ENCODE results near the gene NDUFB10.

NDUFB10 gene

GRCh38 chr16:1989209-1990100 lies 30.1 kb downstream of the NDUFB10 start, which contains the start of gene SYNGR3:
SYNGR3 (plus strand) TSS chr16:1989970; CDS start chr16:1990103, 133 bp downstream.
- no peak for DNase-seq

- DNase-seq = no peak
Observed at GRCh38 chr16:1990101-1990350, 30.7 kb downstream of the NDUFB10 start.

DNA sequence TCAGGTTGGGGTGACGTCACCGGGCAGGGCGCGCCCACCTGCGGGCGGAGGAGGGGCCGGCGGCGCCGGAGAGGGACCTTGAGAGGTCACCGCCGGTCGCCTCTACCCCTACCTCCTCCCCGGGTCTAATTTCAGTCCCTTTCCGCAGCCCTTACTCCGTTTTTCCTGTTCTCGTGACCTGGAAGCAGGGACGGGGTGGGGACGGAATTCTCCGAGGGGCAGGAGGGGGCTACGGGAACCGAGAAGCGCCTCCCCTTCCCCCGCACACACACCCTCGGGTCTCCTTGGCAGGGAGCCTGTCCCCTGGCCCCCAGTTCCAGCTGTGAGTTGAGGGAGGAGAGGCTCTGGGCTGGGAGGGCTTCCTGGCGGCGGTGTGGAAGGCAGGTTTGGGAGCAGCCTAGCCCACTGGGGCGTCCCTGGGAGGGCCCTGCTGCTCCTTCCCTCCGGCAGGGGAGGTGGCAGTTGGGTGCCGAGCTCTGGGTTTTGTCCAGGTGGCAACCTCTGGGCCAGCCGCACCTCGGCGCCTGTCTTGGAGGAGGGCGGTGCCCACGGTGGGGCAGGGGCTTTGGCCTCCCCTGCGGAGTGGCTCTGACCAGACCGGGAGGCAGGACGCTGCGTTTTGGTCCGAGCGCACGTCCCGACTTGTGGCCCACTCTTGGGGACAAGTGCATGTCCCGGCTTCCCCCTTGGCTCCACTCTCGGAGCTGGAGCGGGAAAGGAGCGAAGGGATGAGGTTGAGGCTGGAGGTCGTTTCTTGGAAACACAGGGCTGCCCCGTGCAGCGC lies 31.2 kb downstream of the NDUFB10 start:
- DNase-seq = no peak

- no peak for DNase-seq
Observed at GRCh38 chr16:1991135-1991551, 31.8 kb downstream of the NDUFB10 start.

DNA sequence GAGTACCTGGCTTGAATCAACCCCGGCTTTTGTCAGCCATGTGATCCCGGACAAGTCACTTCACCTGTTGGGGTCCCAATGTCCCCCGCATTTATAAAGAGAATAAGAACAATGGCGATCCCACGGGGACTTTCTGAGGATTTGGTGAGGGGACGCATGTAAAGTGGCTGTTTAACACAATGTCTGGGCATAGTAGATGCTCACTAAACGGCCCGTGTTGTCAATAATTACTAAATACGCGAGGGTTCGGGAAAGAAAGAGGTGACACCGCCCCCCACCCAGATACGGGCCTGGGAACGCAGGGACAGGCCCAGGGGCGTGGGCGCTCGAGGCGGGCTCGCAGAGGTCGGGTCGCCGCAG lies 32.2 kb downstream of the NDUFB10 start:
- no peak for DNase-seq

DNA sequence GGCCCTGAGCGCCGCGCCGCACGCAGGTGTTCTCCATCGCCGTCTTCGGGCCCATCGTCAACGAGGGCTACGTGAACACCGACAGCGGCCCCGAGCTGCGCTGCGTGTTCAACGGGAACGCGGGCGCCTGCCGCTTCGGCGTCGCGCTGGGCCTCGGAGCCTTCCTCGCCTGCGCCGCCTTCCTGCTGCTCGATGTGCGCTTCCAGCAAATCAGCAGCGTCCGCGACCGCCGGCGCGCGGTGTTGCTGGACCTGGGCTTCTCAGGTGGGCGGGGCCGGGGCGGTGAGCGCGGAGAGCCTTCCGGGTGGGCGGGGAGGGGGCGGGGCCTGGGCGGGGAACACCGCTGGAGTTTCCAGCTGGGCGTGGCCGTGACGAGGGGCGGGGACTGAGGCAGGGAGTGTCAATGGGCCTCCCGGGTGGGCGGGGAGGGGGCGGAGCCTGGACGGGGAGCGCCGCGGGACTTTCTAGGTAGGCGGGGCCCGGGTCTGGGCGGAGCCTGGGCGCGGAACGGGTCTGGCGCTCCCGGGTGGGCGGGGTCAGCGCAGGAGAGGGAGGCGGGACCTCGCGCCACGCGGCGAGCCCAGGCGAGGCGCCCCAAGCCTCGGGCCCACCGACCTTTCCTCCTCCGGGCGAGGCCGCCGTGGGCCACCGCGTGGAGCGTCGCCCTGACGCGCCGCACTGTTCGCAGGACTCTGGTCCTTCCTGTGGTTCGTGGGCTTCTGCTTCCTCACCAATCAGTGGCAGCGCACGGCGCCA lies 32.8 kb downstream of the NDUFB10 start:
- DNase-seq = no peak

- DNase-seq = no peak
Observed at GRCh38 chr16:1992704-1993317, 33.5 kb downstream of the NDUFB10 start.

- DNase-seq = no peak
Observed at GRCh38 chr16:1993731-1994131, 34.4 kb downstream of the NDUFB10 start.

DNA sequence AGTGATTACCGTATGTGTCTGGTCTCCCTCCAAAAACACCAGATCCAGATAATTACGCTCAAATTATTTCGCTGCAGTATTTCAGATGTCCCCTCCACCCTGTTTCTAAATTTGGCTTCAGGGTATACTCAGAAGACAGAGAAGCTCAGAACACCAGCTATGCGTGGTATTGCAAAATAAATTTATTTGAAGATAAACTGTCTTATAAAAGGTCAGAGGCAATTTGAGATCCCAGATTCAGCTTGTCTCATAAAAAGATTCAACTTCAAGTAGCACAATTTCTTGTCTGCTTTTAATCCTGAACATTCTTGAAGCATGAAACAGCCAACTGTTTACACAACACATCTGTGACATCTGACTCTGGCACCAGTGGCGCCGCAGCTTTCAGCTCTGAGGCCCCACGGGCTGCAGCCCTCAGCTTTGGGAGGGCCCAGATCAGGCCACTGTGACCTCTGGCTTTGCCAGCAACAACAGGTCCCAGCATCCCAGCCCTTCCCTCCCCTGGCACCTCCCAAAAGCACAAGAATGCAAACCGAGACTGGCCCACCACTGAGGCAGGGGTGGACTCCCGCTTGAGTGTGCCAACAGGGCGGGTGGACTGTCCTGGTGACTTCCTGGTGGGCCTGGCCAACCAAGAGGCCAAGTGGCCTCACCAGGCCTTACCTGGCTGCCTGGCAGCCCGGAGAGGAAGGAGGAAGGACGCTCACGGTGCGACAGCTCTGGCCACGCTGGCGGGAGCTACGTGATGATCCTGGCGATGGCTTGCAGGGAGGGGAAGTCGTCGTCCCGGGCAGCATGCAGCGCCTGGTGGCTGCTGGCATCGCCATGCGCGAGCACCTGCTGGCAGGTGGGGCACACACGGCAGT lies 38.4 kb downstream of the NDUFB10 start:
- no peak for DNase-seq

- no peak for DNase-seq
Observed at GRCh38 chr16:1998360-1998835, 39.1 kb downstream of the NDUFB10 start.

GRCh38 chr16:1998852-1999801 lies 39.8 kb downstream of the NDUFB10 start:
- DNase-seq = no peak

- DNase-seq = no peak
Observed at GRCh38 chr16:1999866-2000514, 40.7 kb downstream of the NDUFB10 start.

- no peak for DNase-seq
Observed at GRCh38 chr16:2001035-2001434, 41.7 kb downstream of the NDUFB10 start.

DNA sequence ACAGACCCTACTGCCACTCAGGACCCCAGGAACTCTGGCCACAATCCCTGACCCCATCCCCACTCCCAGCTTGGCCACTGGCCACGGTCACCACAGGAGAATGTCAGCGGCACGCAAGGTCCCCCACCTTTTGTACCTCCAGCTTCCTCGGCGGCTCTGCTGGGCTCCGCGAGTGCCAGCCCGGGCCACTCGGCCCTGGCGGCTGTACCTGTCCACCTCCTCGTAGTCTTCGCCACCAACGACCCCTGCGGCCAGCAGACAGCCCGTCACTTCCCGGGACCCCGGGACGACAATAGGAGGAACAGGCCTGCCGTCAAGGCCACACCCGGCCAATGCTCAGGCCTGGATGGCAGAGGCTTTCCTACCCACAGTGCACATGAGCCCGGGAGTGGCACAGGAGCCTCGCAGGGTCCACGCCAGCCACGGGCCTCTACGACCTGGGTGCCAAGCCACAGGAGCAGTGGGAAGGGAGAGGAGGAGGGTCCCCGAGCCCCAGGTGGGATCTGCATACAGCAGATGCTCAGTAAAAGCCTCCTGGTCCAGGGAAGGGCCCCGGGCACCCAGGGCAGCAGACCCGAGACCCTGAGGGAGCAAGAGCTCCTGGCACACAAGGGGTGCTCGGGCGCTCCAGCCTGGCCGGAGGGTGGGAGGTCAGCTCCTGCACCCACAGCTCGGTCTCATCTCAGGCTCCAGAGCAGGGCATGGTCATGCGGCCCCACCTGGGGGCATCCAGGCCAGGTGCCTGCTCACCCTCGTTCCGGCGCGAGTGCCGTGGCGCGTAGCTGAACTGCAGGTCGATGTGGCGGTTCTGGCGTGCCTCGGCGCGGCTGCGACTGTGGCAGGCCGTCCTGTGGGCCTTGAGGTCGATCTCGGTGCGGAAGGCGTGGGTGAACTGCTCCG lies 42.4 kb downstream of the NDUFB10 start:
- DNase-seq = no peak

DNA sequence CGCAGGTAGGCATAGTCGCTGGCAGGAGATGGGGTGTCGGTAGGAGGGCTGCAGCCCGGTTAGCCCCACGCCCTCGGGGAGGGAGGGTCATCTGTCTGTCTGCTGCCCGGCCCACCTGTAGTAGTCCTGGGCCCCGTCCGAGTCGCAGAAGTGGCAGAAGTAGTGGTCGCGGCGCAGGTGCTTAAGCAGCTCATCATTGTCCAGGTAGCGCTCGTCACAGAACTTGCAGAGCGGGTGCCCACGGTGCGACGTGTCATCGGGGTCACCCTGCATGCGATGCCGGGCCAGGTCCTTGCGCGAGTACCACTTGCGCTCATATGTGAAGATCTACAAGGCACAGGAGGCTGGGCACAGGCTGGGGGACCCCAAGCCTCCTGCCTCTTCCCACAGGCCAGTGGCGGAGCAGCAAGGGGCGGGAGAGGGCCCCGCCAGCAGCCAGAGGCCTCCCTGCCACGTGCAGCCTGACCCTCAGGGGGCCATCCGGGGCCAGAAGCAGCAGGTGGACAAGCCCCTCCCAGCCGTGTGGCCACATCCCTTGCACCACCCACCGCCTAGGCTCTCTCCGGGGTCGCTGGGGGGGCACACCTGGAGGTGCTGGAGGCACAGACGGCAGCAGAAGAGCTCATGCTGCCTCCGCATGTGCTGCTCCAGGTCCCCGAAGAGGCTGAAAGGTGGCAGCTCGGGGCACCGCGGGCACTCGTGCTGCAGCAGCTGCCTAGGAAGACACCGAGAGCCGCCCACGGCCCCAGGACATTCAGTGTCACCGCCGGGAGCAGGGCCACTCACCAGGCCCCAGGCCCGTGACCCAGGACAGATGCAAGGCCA lies 43.3 kb downstream of the NDUFB10 start:
- DNase-seq = no peak

- DNase-seq = no peak
Observed at GRCh38 chr16:2003231-2003826, 44.0 kb downstream of the NDUFB10 start.

DNA sequence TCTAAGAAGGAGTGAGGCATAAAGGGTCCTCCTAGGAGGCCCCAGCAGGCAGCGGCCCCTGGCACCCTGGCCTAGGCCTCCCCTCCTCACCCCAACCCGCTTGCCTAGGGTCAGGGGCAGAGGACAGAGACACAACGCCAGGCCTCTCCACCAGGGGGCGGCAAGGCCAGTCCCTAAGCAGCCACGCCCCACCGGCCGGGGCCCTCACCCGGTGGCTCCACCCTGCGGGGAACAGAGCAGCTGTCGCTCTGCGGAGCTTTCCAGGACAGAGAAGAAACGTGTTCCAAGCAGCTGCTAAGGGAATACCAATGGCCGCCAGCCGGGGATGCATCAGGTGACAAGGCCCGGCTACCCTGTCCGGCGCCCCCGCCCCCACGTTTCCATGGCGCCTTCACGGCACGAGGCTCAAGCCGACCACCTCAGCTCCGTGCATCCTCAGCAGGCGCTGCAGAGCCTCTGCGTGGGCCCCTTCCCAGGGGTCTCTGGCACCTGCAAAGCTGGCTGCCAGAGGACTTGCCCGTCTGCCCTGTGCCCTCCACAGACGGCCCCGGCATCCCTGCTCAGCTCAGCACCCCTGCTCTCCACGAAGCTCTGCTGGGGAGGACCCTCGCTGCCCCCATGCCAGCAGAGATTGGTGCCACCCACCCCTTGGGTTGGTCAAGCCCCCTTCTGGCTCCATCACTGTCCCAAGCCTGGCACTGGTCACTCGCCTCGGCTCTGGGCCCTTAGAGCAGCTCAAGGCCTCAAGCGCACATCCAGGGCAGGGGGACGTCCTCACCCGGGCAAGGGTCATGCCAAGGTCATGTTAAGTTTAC lies 44.7 kb downstream of the NDUFB10 start:
- DNase-seq = no peak
